ENCODE data around the gene CRADD.

GRCh38 chr12:93789767-93790166 is 112.6 kb downstream of the CRADD start:
- TF ChIP-seq CTCF (IDR thresholded peaks at IDR 0.05; ENCODE audit: borderline replicate concordance, extremely low read depth, low read length, poor library complexity, severe bottlenecking) (no peak), EZH2 (IDR thresholded peaks at IDR 0.05; ENCODE audit: borderline replicate concordance, low read depth, low read length, severe bottlenecking) (no peak)

Measured in DND-41 (cell line).